ENCODE results near the gene LGALS8.
"Not testable (repeated sequence)": the region's sequence is repeated elsewhere in the genome, so short reads cannot be mapped to it uniquely, and the experiment has no call there.

The LGALS8 gene

DNA sequence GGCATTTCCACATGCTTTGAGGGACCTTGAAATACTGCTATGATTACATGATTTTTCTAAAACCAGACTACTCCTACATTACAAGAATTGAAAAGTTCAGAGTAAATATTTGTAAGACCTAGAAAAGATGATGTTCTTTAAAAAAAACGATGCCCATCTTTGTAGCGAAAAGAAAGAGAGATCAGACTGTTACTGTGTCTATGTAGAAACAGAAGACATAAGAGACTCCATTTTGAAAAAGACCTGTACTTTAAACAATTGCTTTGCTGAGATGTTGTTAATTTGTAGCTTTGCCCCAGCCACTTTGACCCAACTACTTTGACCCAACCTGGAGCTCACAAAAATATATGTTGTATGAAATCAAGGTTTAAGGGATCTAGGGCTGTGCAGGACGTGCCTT lies 19.4 kb upstream of the LGALS8 start:
- H2BK120ac ChIP-seq (ENCODE audit: low read depth, low read length); H2BK15ac ChIP-seq (ENCODE audit: low read length); H3K9ac ChIP-seq (ENCODE audit: low read depth, low read length, poor library complexity); H3K4me1 ChIP-seq (ENCODE audit: control insufficient read depth in 2 of 2, insufficient read depth in 1 of 2, low read depth in 1 of 2, low read length in 2 of 2); H2AK5ac ChIP-seq (ENCODE audit: low read depth, low read length); H2AFZ ChIP-seq (ENCODE audit: low read length); H3K36me3 ChIP-seq (replicated peaks in 1 of 2; ENCODE audit: control insufficient read depth in 2 of 2, insufficient read depth in 2 of 2, low read length in 2 of 2); H2BK12ac ChIP-seq (ENCODE audit: low read length); H3K9me3 ChIP-seq (replicated peaks in 1 of 2; ENCODE audit: control insufficient read depth in 2 of 2, insufficient read depth in 1 of 2, low read depth in 1 of 2, low read length in 2 of 2); H3K27me3 ChIP-seq (ENCODE audit: control insufficient read depth in 3 of 3, insufficient read depth in 3 of 3, low read depth in 1 of 3, low read length in 3 of 3); H3K14ac ChIP-seq (ENCODE audit: low read length); H4K91ac ChIP-seq (ENCODE audit: low read depth, low read length, poor library complexity); H3K4ac ChIP-seq (ENCODE audit: low read length); H3K23ac ChIP-seq (ENCODE audit: low read depth, low read length, poor library complexity); H3K4me2 ChIP-seq (ENCODE audit: insufficient read depth, low read length, poor library complexity, severe bottlenecking); DNase-seq (ENCODE audit: low spot score); H4K8ac ChIP-seq (ENCODE audit: low read depth, low read length); H2BK5ac ChIP-seq (ENCODE audit: low read length); H3K27ac ChIP-seq (replicated peaks; ENCODE audit: low read length); H3K18ac ChIP-seq (ENCODE audit: low read length); H3K4me3 ChIP-seq (ENCODE audit: low read length in 2 of 2); H3K79me1 ChIP-seq (ENCODE audit: low read depth, low read length): not testable (repeated sequence)
- no CpG with 5 or more reads among the region's 3 CpGs for WGBS, 2 donors (ENCODE audit: extremely low coverage in 2 of 2, insufficient read length in 2 of 2, insufficient replicate concordance in 1 of 2)

DNA sequence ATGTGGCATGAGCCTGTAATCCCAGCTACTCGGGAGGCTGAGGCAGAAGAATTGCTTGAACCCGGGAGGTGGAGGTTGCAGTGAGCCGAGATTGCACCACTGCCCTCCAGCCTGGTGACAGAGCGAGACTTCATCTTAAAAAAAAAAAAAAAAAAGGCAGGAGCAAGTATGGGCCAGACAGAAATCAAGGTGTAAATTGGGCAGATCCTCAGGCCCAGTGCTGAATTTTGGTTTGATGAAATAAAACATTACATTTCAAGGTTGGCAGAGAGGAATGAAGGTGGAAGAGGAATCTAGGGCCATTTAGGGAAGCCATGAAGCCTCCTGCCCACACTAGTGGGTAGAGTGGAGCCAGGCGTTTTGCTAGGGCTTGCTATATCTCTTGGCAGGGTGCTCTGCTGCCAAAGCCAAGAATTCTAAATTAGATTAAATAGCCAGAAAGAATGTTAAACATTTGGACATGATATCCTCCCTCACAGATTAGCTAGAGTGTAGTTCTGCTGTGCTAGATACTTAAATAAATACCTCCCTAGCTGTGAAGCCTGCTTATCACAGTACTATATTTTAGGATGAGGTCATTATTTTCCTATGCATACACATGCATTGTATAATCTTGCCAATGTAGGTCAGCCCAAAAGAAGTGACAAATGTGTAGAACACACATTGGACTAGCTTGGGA lies 16.6 kb upstream of the LGALS8 start:
- H3K4me1 ChIP-seq (ENCODE audit: control insufficient read depth in 2 of 2, insufficient read depth in 1 of 2, low read depth in 1 of 2, low read length in 2 of 2): no peaks in the 10 kb centered on the region
- H4K91ac ChIP-seq (ENCODE audit: low read depth, low read length, poor library complexity): no peak overlapping the region
- H3K27ac ChIP-seq (replicated peaks; ENCODE audit: low read length): no peak overlapping the region
- H2AFZ ChIP-seq (ENCODE audit: low read length): no peak overlapping the region
- no peak overlapping the region for H2BK12ac ChIP-seq (ENCODE audit: low read length)
- no peak overlapping the region for H3K4me3 ChIP-seq (ENCODE audit: low read length in 2 of 2)
- H3K79me1 ChIP-seq (ENCODE audit: low read depth, low read length): no peaks in the 10 kb centered on the region
- H2AK5ac ChIP-seq (ENCODE audit: low read depth, low read length): no peak overlapping the region
- H3K4ac ChIP-seq (ENCODE audit: low read length): no peak overlapping the region
- H3K4me2 ChIP-seq (ENCODE audit: insufficient read depth, low read length, poor library complexity, severe bottlenecking): no peak overlapping the region
- no peak for DNase-seq (ENCODE audit: low spot score)
- no peak overlapping the region for H2BK5ac ChIP-seq (ENCODE audit: low read length)
- H3K27me3 ChIP-seq (ENCODE audit: control insufficient read depth in 3 of 3, insufficient read depth in 3 of 3, low read depth in 1 of 3, low read length in 3 of 3): no peaks in the 10 kb centered on the region
- no peak overlapping the region for H3K23ac ChIP-seq (ENCODE audit: low read depth, low read length, poor library complexity)
- no peak overlapping the region for H3K14ac ChIP-seq (ENCODE audit: low read length)
- H3K36me3 ChIP-seq (replicated peaks in 1 of 2; ENCODE audit: control insufficient read depth in 2 of 2, insufficient read depth in 2 of 2, low read length in 2 of 2): no peaks in the 10 kb centered on the region
- H4K8ac ChIP-seq (ENCODE audit: low read depth, low read length): no peak overlapping the region
- no peak overlapping the region for H2BK120ac ChIP-seq (ENCODE audit: low read depth, low read length)
- H3K18ac ChIP-seq (ENCODE audit: low read length): no peak overlapping the region
- no peak overlapping the region for H3K9ac ChIP-seq (ENCODE audit: low read depth, low read length, poor library complexity)
- no CpG with 5 or more reads among the region's 5 CpGs for WGBS, 2 donors (ENCODE audit: extremely low coverage in 2 of 2, insufficient read length in 2 of 2, insufficient replicate concordance in 1 of 2)
- H2BK15ac ChIP-seq (ENCODE audit: low read length): no peak overlapping the region
- no peaks in the 10 kb centered on the region for H3K9me3 ChIP-seq (replicated peaks in 1 of 2; ENCODE audit: control insufficient read depth in 2 of 2, insufficient read depth in 1 of 2, low read depth in 1 of 2, low read length in 2 of 2)

DNA sequence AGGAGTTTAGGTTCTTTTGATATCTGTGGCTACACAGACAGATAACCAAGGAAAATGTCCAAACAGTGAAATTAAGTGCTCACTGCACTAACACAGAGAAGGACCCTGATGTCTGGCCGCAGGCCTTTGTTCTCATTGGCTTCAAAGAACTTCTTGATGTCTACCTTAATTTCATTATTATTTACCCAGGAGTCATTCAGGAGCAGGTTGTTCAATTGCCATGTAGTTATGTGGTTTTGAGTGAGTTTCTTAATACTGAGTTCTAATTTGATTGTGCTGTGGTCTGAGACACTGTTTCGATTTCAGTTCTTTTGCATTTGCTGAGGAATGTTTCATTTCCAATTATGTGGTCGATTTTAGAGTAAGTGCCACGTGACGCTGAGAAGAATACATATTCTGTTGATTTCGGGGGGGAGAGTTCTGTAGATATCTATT lies 15.2 kb upstream of the LGALS8 start:
- Histone ChIP-seq H2BK15ac (ENCODE audit: low read length) (no peak overlapping the region), H3K4me1 (ENCODE audit: control insufficient read depth in 2 of 2, insufficient read depth in 1 of 2, low read depth in 1 of 2, low read length in 2 of 2) (no peaks in the 10 kb centered on the region), H3K23ac (ENCODE audit: low read depth, low read length, poor library complexity) (no peak overlapping the region), H4K8ac (ENCODE audit: low read depth, low read length) (no peak overlapping the region), H3K4me3 (ENCODE audit: low read length in 2 of 2) (no peak overlapping the region), H3K4me2 (ENCODE audit: insufficient read depth, low read length, poor library complexity, severe bottlenecking) (no peak overlapping the region), H2BK120ac (ENCODE audit: low read depth, low read length) (no peak overlapping the region), H3K27me3 (ENCODE audit: control insufficient read depth in 3 of 3, insufficient read depth in 3 of 3, low read depth in 1 of 3, low read length in 3 of 3) (no peaks in the 10 kb centered on the region), H2AFZ (ENCODE audit: low read length) (no peak overlapping the region), H2BK5ac (ENCODE audit: low read length) (no peak overlapping the region), H4K91ac (ENCODE audit: low read depth, low read length, poor library complexity) (no peak overlapping the region), H3K9ac (ENCODE audit: low read depth, low read length, poor library complexity) (no peak overlapping the region), H2BK12ac (ENCODE audit: low read length) (no peak overlapping the region), H3K36me3 (replicated peaks in 1 of 2; ENCODE audit: control insufficient read depth in 2 of 2, insufficient read depth in 2 of 2, low read length in 2 of 2) (no peaks in the 10 kb centered on the region), H3K27ac (replicated peaks; ENCODE audit: low read length) (no peak overlapping the region), H3K14ac (ENCODE audit: low read length) (no peak overlapping the region), H3K9me3 (replicated peaks in 1 of 2; ENCODE audit: control insufficient read depth in 2 of 2, insufficient read depth in 1 of 2, low read depth in 1 of 2, low read length in 2 of 2) (no peaks in the 10 kb centered on the region), H3K18ac (ENCODE audit: low read length) (no peak overlapping the region), H2AK5ac (ENCODE audit: low read depth, low read length) (no peak overlapping the region), H3K4ac (ENCODE audit: low read length) (no peak overlapping the region), H3K79me1 (ENCODE audit: low read depth, low read length) (no peaks in the 10 kb centered on the region)
- WGBS, 2 donors (ENCODE audit: extremely low coverage in 2 of 2, insufficient read length in 2 of 2, insufficient replicate concordance in 1 of 2): no CpG with 5 or more reads among the region's 6 CpGs
- DNase-seq (ENCODE audit: low spot score): no peak

DNA sequence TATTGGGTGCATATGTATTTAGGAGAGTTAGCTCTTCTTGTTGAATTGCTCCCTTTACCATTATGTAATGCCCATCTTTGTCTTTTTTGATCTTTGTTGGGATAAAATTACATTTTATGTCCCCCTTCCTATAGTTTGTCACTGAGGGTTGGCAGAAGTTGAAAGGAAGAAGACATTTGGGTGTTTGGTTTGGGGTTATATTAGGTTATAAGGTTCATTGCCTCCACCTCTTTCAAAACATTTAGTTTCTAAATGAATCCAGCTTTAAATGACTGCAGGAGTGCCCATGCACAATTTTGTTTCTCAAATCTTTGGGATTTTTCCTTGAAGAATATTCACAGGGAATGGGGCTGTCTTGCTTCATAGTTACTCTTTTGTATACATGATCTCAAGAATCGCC lies 14.6 kb upstream of the LGALS8 start:
- Histone ChIP-seq H2BK120ac (ENCODE audit: low read depth, low read length) (no peak overlapping the region), H4K8ac (ENCODE audit: low read depth, low read length) (no peak overlapping the region), H2AK5ac (ENCODE audit: low read depth, low read length) (no peak overlapping the region), H3K9ac (ENCODE audit: low read depth, low read length, poor library complexity) (no peak overlapping the region), H3K4me3 (ENCODE audit: low read length in 2 of 2) (no peak overlapping the region), H3K9me3 (replicated peaks in 1 of 2; ENCODE audit: control insufficient read depth in 2 of 2, insufficient read depth in 1 of 2, low read depth in 1 of 2, low read length in 2 of 2) (no peaks in the 10 kb centered on the region), H4K91ac (ENCODE audit: low read depth, low read length, poor library complexity) (no peak overlapping the region), H3K4me2 (ENCODE audit: insufficient read depth, low read length, poor library complexity, severe bottlenecking) (no peak overlapping the region), H3K79me1 (ENCODE audit: low read depth, low read length) (no peaks in the 10 kb centered on the region), H2BK15ac (ENCODE audit: low read length) (no peak overlapping the region), H3K4me1 (ENCODE audit: control insufficient read depth in 2 of 2, insufficient read depth in 1 of 2, low read depth in 1 of 2, low read length in 2 of 2) (no peaks in the 10 kb centered on the region), H3K14ac (ENCODE audit: low read length) (no peak overlapping the region), H3K36me3 (replicated peaks in 1 of 2; ENCODE audit: control insufficient read depth in 2 of 2, insufficient read depth in 2 of 2, low read length in 2 of 2) (no peaks in the 10 kb centered on the region), H3K18ac (ENCODE audit: low read length) (no peak overlapping the region), H3K23ac (ENCODE audit: low read depth, low read length, poor library complexity) (no peak overlapping the region), H3K27me3 (ENCODE audit: control insufficient read depth in 3 of 3, insufficient read depth in 3 of 3, low read depth in 1 of 3, low read length in 3 of 3) (no peaks in the 10 kb centered on the region), H2AFZ (ENCODE audit: low read length) (no peak overlapping the region), H3K27ac (replicated peaks; ENCODE audit: low read length) (no peak overlapping the region), H3K4ac (ENCODE audit: low read length) (no peak overlapping the region), H2BK12ac (ENCODE audit: low read length) (no peak overlapping the region), H2BK5ac (ENCODE audit: low read length) (no peak overlapping the region)
- no peak for DNase-seq (ENCODE audit: low spot score)
- no CpG with 5 or more reads among the region's 1 CpG for WGBS, 2 donors (ENCODE audit: extremely low coverage in 2 of 2, insufficient read length in 2 of 2, insufficient replicate concordance in 1 of 2)
